Activated CD4-positive, alpha-beta T cell treated with anti-CD3 and anti-CD28 coated beads for 36 hours (primary cell): Measurements from ENCODE around the gene TMEM205. TPM values are rescaled to one million over a fixed set of nuclear protein-coding genes. Genes with fewer than 3 reads are reported as not detected.
"Not testable (repeated sequence)": the region's sequence is repeated elsewhere in the genome, so short reads cannot be mapped to it uniquely, and the experiment has no call there.

Source experiments
- ATAC-seq: fragments of 200-7000 bp; cut with Tn5 transposase; one replicate; pipeline ENCODE4 v1.10.0; 2021; ENCODE audit warnings: mild to moderate bottlenecking, moderate library complexity
- CTCF ChIA-PET: fragments of 350-600 bp; sonication (Branson Sonifier 250); formaldehyde crosslinking; loops from one replicate; lab custom pipeline; 2021; ENCODE audit warnings: antibody characterized with exemption; lab: Charles Lee
- POLR2A ChIA-PET: fragments of 350-600 bp; sonication (Branson Sonifier 250); formaldehyde crosslinking; loops from one replicate; lab custom pipeline; 2021; ENCODE audit warnings: antibody characterized with exemption, inconsistent platforms; lab: Charles Lee
- DNase-seq: peaks from one replicate; pipeline ENCODE4 v3.0.0-alpha.2; 2020
- H3K27ac Mint-ChIP-seq: one replicate; pipeline ENCODE4 v1.8.0; 2021; ENCODE audit warnings: mixed read lengths
- H3K27me3 Mint-ChIP-seq: one replicate; pipeline ENCODE4 v1.8.0; 2021; ENCODE audit warnings: mixed read lengths
- H3K36me3 Mint-ChIP-seq: one replicate; pipeline ENCODE4 v1.8.0; 2021; ENCODE audit warnings: low read depth, mixed read lengths
- H3K4me1 Mint-ChIP-seq: one replicate; pipeline ENCODE4 v1.8.0; 2021; ENCODE audit warnings: mixed read lengths
- H3K4me3 Mint-ChIP-seq: one replicate; pipeline ENCODE4 v1.8.0; 2021; ENCODE audit warnings: mild to moderate bottlenecking, moderate library complexity, mixed read lengths
- H3K9me3 Mint-ChIP-seq: one replicate; pipeline ENCODE4 v1.8.0; 2021; ENCODE audit warnings: low read depth, mixed read lengths
- intact Hi-C, 2 experiments: fragments of 100-400 bp; cut with DNase I in 1 of 2; cut with micrococcal nuclease in 1 of 2; formaldehyde crosslinking; loops; one replicate each; pipeline versions ENCODE4 v1.14.2 to v1.15.1; 2022 to 2024; cut with DNase I, micrococcal nuclease
- total RNA-seq, 2 experiments: library from RNA; stranded (reverse); gene quantifications; one replicate each; pipeline ENCODE4 v1.2.3, GENCODE V29; 2021

TMEM205 gene
- total RNA-seq, 2 experiments from 2014 or later = 28.0 to 32.6 TPM

GRCh38 chr19:11379857-11380350, 33.8 kb upstream of the TMEM205 start:
- H3K9me3 Mint-ChIP-seq = no peaks in the 10 kb centered on the region
- intact Hi-C loops = loop anchor here (2.0 to 10.0 kb wide), 5 partner anchors 42 to 1125 kb away; partner anchors contain the start of genes MRPL4 (in 1 of the 2) and SPC24 (in 1 of the 2)
- H3K4me1 Mint-ChIP-seq = peaks cover 50% of the 10 kb centered on the region
- peaks cover 13% of the 10 kb centered on the region for H3K36me3 Mint-ChIP-seq
- CTCF ChIA-PET = interaction anchor here (0.6 to 4.5 kb wide), 5 partner anchors 39 to 79 kb away, joined by 3 to 24 read pairs (median 4); partner anchors contain the start of gene RGL3
- no peak for DNase-seq
- no peak for ATAC-seq
- peak overlapping the region; percentile 75 for H3K4me3 Mint-ChIP-seq
- POLR2A ChIA-PET = no interaction called here
- H3K27ac Mint-ChIP-seq = peak overlapping the region; percentile 93
- H3K27me3 Mint-ChIP-seq = peaks cover 14% of the 10 kb centered on the region

DNA sequence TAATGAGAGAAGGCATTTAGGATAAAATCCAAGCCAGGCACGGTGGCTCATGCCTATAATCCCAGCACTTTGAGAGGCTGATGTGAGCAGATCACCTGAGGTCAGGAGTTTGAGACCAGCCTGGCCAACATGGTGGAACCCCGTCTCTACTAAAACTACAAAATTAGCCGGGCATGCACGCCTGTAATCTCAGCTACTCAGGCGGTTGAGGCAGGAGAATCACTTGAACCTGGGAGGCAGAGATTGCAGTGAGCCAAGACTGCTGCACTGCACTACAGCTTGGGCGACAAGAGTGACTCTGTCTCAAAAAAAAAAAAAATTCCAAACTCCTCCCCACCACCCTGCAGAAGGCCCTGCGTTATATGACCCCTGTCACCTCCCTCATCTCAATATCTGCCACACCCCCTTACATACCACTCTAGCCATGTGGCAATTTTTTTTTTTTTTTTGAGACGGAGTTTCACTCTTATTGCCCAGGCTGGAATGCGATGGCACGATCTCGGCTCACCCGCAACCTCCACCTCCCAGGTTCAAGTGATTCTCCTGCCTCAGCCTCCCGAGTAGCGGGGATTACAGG, 33.3 kb upstream of the TMEM205 start:
- H3K9me3 Mint-ChIP-seq, ATAC-seq, POLR2A ChIA-PET, H3K27me3 Mint-ChIP-seq, DNase-seq, H3K27ac Mint-ChIP-seq: not testable (repeated sequence)
- peaks cover 13% of the 10 kb centered on the region for H3K36me3 Mint-ChIP-seq
- CTCF ChIA-PET = interaction anchor here (0.6 to 4.5 kb wide), 5 partner anchors 41 to 106 kb away, joined by 3 to 24 read pairs (median 3); no protein-coding TSS in a partner anchor
- intact Hi-C loops = loop anchor here in 1 of 2 experiments (10.0 kb wide), 1 partner anchor 1125 kb away; the partner anchor contains the start of gene MRPL4
- peaks cover 50% of the 10 kb centered on the region for H3K4me1 Mint-ChIP-seq
- peak overlapping the region; percentile 75 for H3K4me3 Mint-ChIP-seq

DNA sequence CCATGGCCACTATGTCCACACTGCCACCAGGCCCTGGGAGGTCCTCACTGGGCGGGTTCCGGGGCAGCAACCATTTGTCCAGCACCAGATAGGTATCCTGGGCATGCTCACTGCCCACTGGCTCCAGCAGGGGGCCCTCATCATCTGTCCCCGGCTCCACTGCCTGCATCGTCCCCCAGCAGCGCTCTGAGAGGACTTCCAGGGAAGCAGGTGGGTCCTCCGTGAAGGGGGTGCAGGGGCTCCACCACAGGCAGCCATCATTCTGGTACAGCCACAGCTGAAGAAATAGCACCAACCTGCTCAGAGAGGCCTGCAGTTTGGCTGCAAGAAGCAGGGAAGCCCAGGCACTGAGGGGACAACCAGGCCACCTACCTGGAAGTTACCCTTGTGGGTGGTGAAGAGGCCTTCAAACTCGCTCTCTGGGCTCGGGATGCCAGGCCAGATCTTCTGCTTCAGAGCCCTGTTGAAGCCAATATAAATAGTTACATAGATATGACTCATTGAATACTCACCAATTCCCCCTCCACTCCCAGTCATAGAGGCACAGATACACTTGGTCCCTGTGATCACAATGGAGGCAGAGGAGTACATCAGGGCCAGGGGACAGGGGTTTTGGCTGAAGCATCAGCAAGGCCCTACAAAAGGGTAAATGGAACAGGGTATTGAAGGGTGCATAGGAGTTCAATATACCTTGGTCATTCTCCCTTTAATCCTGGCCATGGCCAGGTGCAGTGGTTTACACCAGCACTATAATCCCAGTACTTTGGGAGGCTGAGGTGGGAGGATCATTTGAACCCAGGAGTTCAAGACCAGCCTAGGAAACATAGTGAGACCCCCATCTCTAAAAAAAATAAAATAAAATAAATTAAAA, 32.5 kb upstream of the TMEM205 start:
- DNase-seq (peak; percentile 48), ATAC-seq (no peak)
- Mint-ChIP-seq H3K9me3 (no peaks in the 10 kb centered on the region), H3K4me3 (no peak overlapping the region), H3K27me3 (peaks cover 8% of the 10 kb centered on the region), H3K4me1 (peaks cover 50% of the 10 kb centered on the region), H3K36me3 (peaks cover 13% of the 10 kb centered on the region), H3K27ac (peak overlapping the region; percentile 44)
- POLR2A ChIA-PET = no interaction called here
- intact Hi-C loops = loop anchor here in 1 of 2 experiments (10.0 kb wide), 1 partner anchor 1124 kb away; the partner anchor contains the start of gene MRPL4
- CTCF ChIA-PET = interaction anchor here (0.8 to 2.1 kb wide), 4 partner anchors 9 to 107 kb away, joined by 3 to 13 read pairs (median 3); no protein-coding TSS in a partner anchor

GRCh38 chr19:11377756-11378155, 31.7 kb upstream of the TMEM205 start:
- no peak for ATAC-seq
- Mint-ChIP-seq H3K4me1 (peaks cover 47% of the 10 kb centered on the region), H3K9me3 (no peaks in the 10 kb centered on the region)

GRCh38 chr19:11377237-11377636, 31.2 kb upstream of the TMEM205 start:
- Mint-ChIP-seq H3K4me1 (peaks cover 42% of the 10 kb centered on the region), H3K4me3 (peak overlapping the region; percentile 15)

More at GRCh38 chr19:11377756-11378155, 31.7 kb upstream of the TMEM205 start:
- ChIA-PET POLR2A (interaction anchor here (1.2 kb wide), 1 partner anchor 57 kb away, joined by 4 read pairs; the partner anchor contains the start of genes ODAD3 and PRKCSH), CTCF (interaction anchor here (0.5 to 2.5 kb wide), 10 partner anchors 8 to 1103 kb away, joined by 3 to 13 read pairs (median 3); partner anchors contain the start of genes CCDC159, ODAD3, PRKCSH and TMEM205)
- intact Hi-C loops = loop anchor here in 1 of 2 experiments (10.0 kb wide), 1 partner anchor 1123 kb away; the partner anchor contains the start of gene MRPL4
- Mint-ChIP-seq H3K27me3 (peaks cover 5% of the 10 kb centered on the region), H3K27ac (no peak overlapping the region), H3K4me3 (no peak overlapping the region), H3K36me3 (peaks cover 13% of the 10 kb centered on the region)
- no peak for DNase-seq

GRCh38 chr19:11375143-11375948, 29.3 kb upstream of the TMEM205 start:
- Mint-ChIP-seq H3K4me3 (no peak overlapping the region), H3K27me3 (no peaks in the 10 kb centered on the region), H3K4me1 (peaks cover 34% of the 10 kb centered on the region), H3K27ac (no peak overlapping the region), H3K9me3 (no peaks in the 10 kb centered on the region), H3K36me3 (peaks cover 22% of the 10 kb centered on the region)
- intact Hi-C loops = loop anchor here in 1 of 2 experiments (1.0 to 10.0 kb wide), 9 partner anchors 107 to 1121 kb away; partner anchors contain the start of genes CARM1, ELOF1, MRPL4 and SMARCA4
- ChIA-PET CTCF (interaction anchor here (0.6 to 2.5 kb wide), 11 partner anchors 8 to 521 kb away, joined by 3 to 16 read pairs (median 4); partner anchors contain the start of genes CCDC159, ODAD3, PRKCSH and TMEM205), POLR2A (interaction anchor here (0.6 to 1.6 kb wide), 11 partner anchors 25 to 1442 kb away, joined by 3 to 6 read pairs (median 3); partner anchors contain the start of genes ECSIT and RAB3D)
- ATAC-seq = peak; percentile 47
- DNase-seq = peak; percentile 89

More at GRCh38 chr19:11377237-11377636, 31.2 kb upstream of the TMEM205 start:
- POLR2A ChIA-PET = interaction anchor here (1.2 kb wide), 1 partner anchor 58 kb away, joined by 4 read pairs; the partner anchor contains the start of genes ODAD3 and PRKCSH
- Mint-ChIP-seq H3K9me3 (no peaks in the 10 kb centered on the region), H3K36me3 (peaks cover 13% of the 10 kb centered on the region), H3K27me3 (peaks cover 3% of the 10 kb centered on the region), H3K27ac (peak overlapping the region; percentile 89)
- intact Hi-C loops = loop anchor here in 1 of 2 experiments (10.0 kb wide), 1 partner anchor 1122 kb away; the partner anchor contains the start of gene MRPL4
- peak; percentile 56 for DNase-seq
- no peak for ATAC-seq
- CTCF ChIA-PET = interaction anchor here (0.5 to 2.5 kb wide), 10 partner anchors 9 to 1104 kb away, joined by 3 to 13 read pairs (median 4); partner anchors contain the start of genes CCDC159, ODAD3, PRKCSH and TMEM205

DNA sequence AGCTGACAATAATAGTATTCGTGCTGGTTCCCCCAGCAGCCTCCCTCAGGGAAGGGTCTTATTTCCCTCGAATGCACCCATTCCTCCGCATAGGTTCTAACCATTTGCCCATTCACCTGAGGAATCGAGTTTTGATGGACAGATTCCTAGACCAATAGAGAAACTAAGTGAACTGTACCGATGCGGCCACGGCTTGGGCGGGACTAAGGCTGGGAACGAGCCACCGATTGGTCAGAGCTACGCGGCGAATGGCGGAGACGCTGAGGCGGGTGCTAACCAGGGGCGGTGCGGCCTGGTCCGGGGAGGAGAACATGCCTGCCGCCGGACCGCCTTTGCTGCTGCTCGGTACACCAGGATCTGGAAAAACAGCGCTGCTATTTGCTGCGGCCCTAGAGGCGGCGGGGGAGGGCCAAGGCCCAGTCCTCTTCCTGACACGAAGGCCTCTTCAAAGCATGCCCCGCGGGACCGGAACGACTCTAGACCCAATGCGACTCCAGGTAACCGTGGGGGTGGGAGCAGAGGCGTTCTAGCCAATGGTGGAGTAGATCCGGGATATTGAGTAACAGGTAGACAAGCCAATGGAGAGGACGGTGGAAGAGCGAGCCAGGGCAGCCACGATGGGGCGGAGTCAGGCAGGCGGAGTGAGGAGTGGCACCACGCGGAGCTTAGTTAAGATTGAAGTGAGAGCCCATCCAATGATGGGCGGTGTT, 28.5 kb upstream of the TMEM205 start, which contains the start of gene SWSAP1:
TSS of gene SWSAP1 (plus strand) at position 234 of the 710 bp plus-strand sequence. CDS start at position 249, 15 bp downstream.
- Mint-ChIP-seq H3K9me3 (no peaks in the 10 kb centered on the region), H3K27me3 (no peaks in the 10 kb centered on the region), H3K27ac (no peak within 1 kb of the TSS), H3K36me3 (peaks cover 20% of the 10 kb centered on the region), H3K4me3 (no peak within 1 kb of the TSS), H3K4me1 (peaks cover 28% of the 10 kb centered on the region)
- ChIA-PET POLR2A (interaction anchor here (0.6 to 1.6 kb wide), 12 partner anchors 24 to 1441 kb away, joined by 3 to 7 read pairs (median 4); partner anchors contain the start of genes CCDC159, ECSIT, RAB3D and TMEM205), CTCF (interaction anchor here (0.7 to 2.4 kb wide), 10 partner anchors 9 to 286 kb away, joined by 3 to 16 read pairs (median 4); partner anchors contain the start of genes ODAD3 and PRKCSH)
- DNase-seq = peak; percentile 98
- ATAC-seq = peak; percentile 92
- intact Hi-C loops = loop anchor here (1.0 to 10.0 kb wide), 15 partner anchors 19 to 1120 kb away; partner anchors contain the start of genes CCDC159 (in 2 of the 2), ODAD3 (in 2 of the 2), PRKCSH (in 2 of the 2) and TMEM205 (in 2 of the 2)

- DNase-seq (no peak), ATAC-seq (no peak)
- Mint-ChIP-seq H3K27ac (no peak overlapping the region), H3K36me3 (peaks cover 22% of the 10 kb centered on the region), H3K4me1 (peaks cover 25% of the 10 kb centered on the region), H3K9me3 (no peaks in the 10 kb centered on the region), H3K4me3 (no peak overlapping the region), H3K27me3 (no peaks in the 10 kb centered on the region)
- intact Hi-C loops = loop anchor here (1.0 to 10.0 kb wide), 11 partner anchors 19 to 1119 kb away; partner anchors contain the start of genes CCDC159 (in 2 of the 2), ODAD3 (in 2 of the 2), PRKCSH (in 2 of the 2) and TMEM205 (in 2 of the 2)
- CTCF ChIA-PET = interaction anchor here (0.9 to 2.3 kb wide), 4 partner anchors 9 to 109 kb away, joined by 3 to 16 read pairs (median 4); no protein-coding TSS in a partner anchor
- POLR2A ChIA-PET = interaction anchor here (0.6 to 1.4 kb wide), 4 partner anchors 28 to 419 kb away, joined by 4 to 7 read pairs (median 4); partner anchors contain the start of genes CCDC159 and TMEM205
Measured at GRCh38 chr19:11373885-11374432, 27.9 kb upstream of the TMEM205 start.
